Trophoblast cell (in vitro differentiated cells and primary cell): ENCODE data around the gene CLCN2.

Experiments used
- DNase-seq, 2 donors: peaks; one replicate each; pipeline ENCODE4 v3.0.0-alpha.2; 2016
- H2AFZ ChIP-seq: 2 replicates; pipeline ENCODE4 v1.6.1; 2013; ENCODE audit warnings: low read length, moderate library complexity, mild to moderate bottlenecking; ENCODE audit not compliant: insufficient read depth, poor library complexity
- H2AK5ac ChIP-seq: 2 replicates; pipeline ENCODE4 v1.6.1; 2013; ENCODE audit warnings: mild to moderate bottlenecking, low read length
- H2BK120ac ChIP-seq: 2 replicates; pipeline ENCODE4 v1.6.1; 2013; ENCODE audit warnings: low read length, mild to moderate bottlenecking, moderate library complexity; ENCODE audit not compliant: insufficient read depth, poor library complexity
- H2BK12ac ChIP-seq: 2 replicates; pipeline ENCODE4 v1.6.1; 2013; ENCODE audit warnings: mild to moderate bottlenecking, low read length, moderate library complexity
- H2BK5ac ChIP-seq: 2 replicates; pipeline ENCODE4 v1.6.1; 2013; ENCODE audit warnings: low read length, low read depth, moderate library complexity, mild to moderate bottlenecking; ENCODE audit not compliant: poor library complexity
- H3K14ac ChIP-seq: 2 replicates; pipeline ENCODE4 v1.6.1; 2013; ENCODE audit warnings: mild to moderate bottlenecking, low read length
- H3K18ac ChIP-seq: 2 replicates; pipeline ENCODE4 v1.6.1; 2013; ENCODE audit warnings: mild to moderate bottlenecking, low read length
- H3K23ac ChIP-seq: 2 replicates; pipeline ENCODE4 v1.6.1; 2013; ENCODE audit warnings: low read length
- H3K27ac ChIP-seq: 2 replicates; pipeline ENCODE4 v1.5.1; 2013; ENCODE audit warnings: low read depth, mild to moderate bottlenecking, inconsistent platforms, low read length, moderate library complexity
- H3K27me3 ChIP-seq: 2 replicates; pipeline ENCODE4 v1.6.1; 2013; ENCODE audit warnings: inconsistent platforms, mild to moderate bottlenecking, low read length, moderate library complexity; ENCODE audit not compliant: insufficient read depth
- H3K36me3 ChIP-seq, 2 experiments: 1 replicate in 1 of 2; 2 replicates in 1 of 2; pipeline ENCODE4 v1.6.1; 2013; ENCODE audit warnings: low read length in 2 of 2, mild to moderate bottlenecking in 2 of 2, moderate library complexity in 1 of 2; ENCODE audit not compliant: insufficient read depth in 2 of 2, control insufficient read depth in 1 of 2
- H3K4ac ChIP-seq: 2 replicates; pipeline ENCODE4 v1.6.1; 2013; ENCODE audit warnings: low read depth, mild to moderate bottlenecking, low read length, moderate library complexity
- H3K4me1 ChIP-seq, 2 experiments: 1 replicate in 1 of 2; 2 replicates in 1 of 2; pipeline ENCODE4 v1.6.1; 2013; ENCODE audit warnings: low read length in 2 of 2, mild to moderate bottlenecking in 2 of 2, moderate library complexity in 1 of 2; ENCODE audit not compliant: insufficient read depth in 2 of 2, control insufficient read depth in 1 of 2
- H3K4me2 ChIP-seq: 2 replicates; pipeline ENCODE4 v1.6.1; 2013; ENCODE audit warnings: inconsistent platforms, mild to moderate bottlenecking, low read length, moderate library complexity
- H3K4me3 ChIP-seq: 2 replicates; pipeline ENCODE4 v1.5.1; 2013; ENCODE audit warnings: mild to moderate bottlenecking, low read depth, low read length, inconsistent platforms
- H3K79me1 ChIP-seq: one replicate; pipeline ENCODE4 v1.6.1; 2013; ENCODE audit warnings: low read length
- H3K79me2 ChIP-seq: 2 replicates; pipeline ENCODE4 v1.6.1; 2013; ENCODE audit warnings: low read length, mild to moderate bottlenecking; ENCODE audit not compliant: control insufficient read depth, insufficient read depth, poor library complexity
- H3K9ac ChIP-seq: 2 replicates; pipeline ENCODE4 v1.6.1; 2013; ENCODE audit warnings: mild to moderate bottlenecking, low read length
- H3K9me3 ChIP-seq: 2 replicates; pipeline ENCODE4 v1.6.1; 2013; ENCODE audit warnings: low read depth, mild to moderate bottlenecking, control low read depth, inconsistent platforms, low read length; ENCODE audit not compliant: insufficient read depth
- H4K12ac ChIP-seq: 2 replicates; pipeline ENCODE4 v1.6.1; 2013; ENCODE audit warnings: low read depth, mild to moderate bottlenecking, low read length, moderate library complexity
- H4K8ac ChIP-seq: 2 replicates; pipeline ENCODE4 v1.6.1; 2013; ENCODE audit warnings: low read depth, mild to moderate bottlenecking, low read length, moderate library complexity
- H4K91ac ChIP-seq: one replicate; pipeline ENCODE4 v1.6.1; 2013; ENCODE audit warnings: low read depth, mild to moderate bottlenecking, low read length, moderate library complexity
- WGBS: extraction: QIAGEN DNeasy Blood & Tissue Kit; methylation state at CpG from one replicate; pipeline ENCODE4 v1.1.7; 2013; ENCODE audit warnings: missing lambda C conversion rate; ENCODE audit not compliant: insufficient read length, insufficient coverage; ENCODE audit errors: extremely low coverage; 5-methylcytosine and 5-hydroxymethylcytosine counted together

CLCN2 gene

GRCh38 chr3:184335291-184335660, 26.1 kb downstream of the CLCN2 start:
- Histone ChIP-seq H3K9me3 (peaks cover 5% of the 10 kb centered on the region), H3K36me3 (peaks cover 35 to 44% of the 10 kb centered on the region in 2 experiments), H3K4me3 (no peak overlapping the region), H2BK120ac (no peak overlapping the region), H3K4me1 (peaks cover 28 to 36% of the 10 kb centered on the region in 2 experiments), H2AFZ (no peak overlapping the region), H4K91ac (no peak overlapping the region), H2AK5ac (no peak overlapping the region), H4K12ac (no peak overlapping the region), H3K79me2 (peaks cover 9% of the 10 kb centered on the region), H3K9ac (no peak overlapping the region), H2BK12ac (no peak overlapping the region), H2BK5ac (peak overlapping the region; percentile 5), H3K27me3 (no peaks in the 10 kb centered on the region), H3K27ac (peak overlapping the region; percentile 60), H3K4ac (peak overlapping the region; percentile 5), H3K23ac (no peak overlapping the region), H3K4me2 (peak overlapping the region; percentile 90), H3K79me1 (peaks cover 20% of the 10 kb centered on the region), H3K18ac (no peak overlapping the region), H3K14ac (no peak overlapping the region), H4K8ac (peak overlapping the region; percentile 36)
- DNase-seq, result no peak
- WGBS, result no CpG with 5 or more reads among the region's 4 CpGs

- WGBS, result no CpG with 5 or more reads among the region's 15 CpGs
- Histone ChIP-seq H3K4me1 (peaks cover 28 to 36% of the 10 kb centered on the region in 2 experiments), H3K18ac (no peak overlapping the region), H3K79me1 (peaks cover 20% of the 10 kb centered on the region), H2BK120ac (no peak overlapping the region), H3K36me3 (peaks cover 37 to 45% of the 10 kb centered on the region in 2 experiments), H3K27ac (peak overlapping the region; percentile 49), H3K9ac (no peak overlapping the region), H3K27me3 (no peaks in the 10 kb centered on the region), H3K14ac (no peak overlapping the region), H2BK5ac (peak overlapping the region; percentile 4), H3K9me3 (peaks cover 5% of the 10 kb centered on the region), H2AK5ac (no peak overlapping the region), H4K12ac (no peak overlapping the region), H3K4ac (no peak overlapping the region), H3K23ac (no peak overlapping the region), H3K4me3 (no peak overlapping the region), H3K79me2 (peaks cover 9% of the 10 kb centered on the region), H4K91ac (no peak overlapping the region), H2AFZ (no peak overlapping the region), H4K8ac (no peak overlapping the region), H2BK12ac (no peak overlapping the region), H3K4me2 (no peak overlapping the region)
- DNase-seq, result peak; percentile 83 to 90
These were observed 26.8 kb downstream of the CLCN2 start for GRCh38 chr3:184334470-184335158.

GRCh38 chr3:184333700-184334099, 27.7 kb downstream of the CLCN2 start:
- Histone ChIP-seq H3K18ac (peak overlapping the region; percentile 26), H4K8ac (no peak overlapping the region), H3K79me1 (peaks cover 20% of the 10 kb centered on the region), H3K4me1 (peaks cover 28 to 34% of the 10 kb centered on the region in 2 experiments), H2AK5ac (no peak overlapping the region), H3K27ac (peak overlapping the region; percentile 65), H4K91ac (peak overlapping the region; percentile 1), H2AFZ (no peak overlapping the region), H3K9me3 (peaks cover 5% of the 10 kb centered on the region), H3K36me3 (peaks cover 42 to 54% of the 10 kb centered on the region in 2 experiments), H3K9ac (no peak overlapping the region), H3K23ac (no peak overlapping the region), H3K14ac (peak overlapping the region; percentile 0), H3K4me3 (peak overlapping the region; percentile 56), H3K27me3 (no peaks in the 10 kb centered on the region), H4K12ac (no peak overlapping the region), H3K4ac (no peak overlapping the region), H2BK12ac (no peak overlapping the region), H2BK5ac (peak overlapping the region; percentile 35), H2BK120ac (peak overlapping the region; percentile 0), H3K79me2 (peaks cover 9% of the 10 kb centered on the region), H3K4me2 (no peak overlapping the region)
- WGBS, result no CpG with 5 or more reads among the region's 3 CpGs
- DNase-seq, result peak in 1 of 2 donors; percentile 22

- H4K8ac ChIP-seq, result no peak overlapping the region
- peak overlapping the region; percentile 49 for H2BK5ac ChIP-seq
- no peak overlapping the region for H2BK120ac ChIP-seq
- peak overlapping the region; percentile 66 for H3K27ac ChIP-seq
- H3K4me1 ChIP-seq, result peaks cover 28 to 33% of the 10 kb centered on the region in 2 experiments
- peaks cover 5% of the 10 kb centered on the region for H3K9me3 ChIP-seq
- H3K18ac ChIP-seq, result peak overlapping the region; percentile 10
- no CpG with 5 or more reads among the region's 6 CpGs for WGBS
- H3K23ac ChIP-seq, result no peak overlapping the region
- no peak overlapping the region for H2AK5ac ChIP-seq
- H3K4me2 ChIP-seq, result no peak overlapping the region
- no peaks in the 10 kb centered on the region for H3K27me3 ChIP-seq
- H2BK12ac ChIP-seq, result no peak overlapping the region
- H3K79me1 ChIP-seq, result peaks cover 20% of the 10 kb centered on the region
- peaks cover 47 to 59% of the 10 kb centered on the region in 2 experiments for H3K36me3 ChIP-seq
- H4K91ac ChIP-seq, result peak overlapping the region; percentile 50
- H2AFZ ChIP-seq, result no peak overlapping the region
- no peak overlapping the region for H3K9ac ChIP-seq
- no peak overlapping the region for H3K14ac ChIP-seq
- H3K4ac ChIP-seq, result no peak overlapping the region
- H3K79me2 ChIP-seq, result peaks cover 9% of the 10 kb centered on the region
- DNase-seq, result peak; percentile 91 to 94
- H3K4me3 ChIP-seq, result no peak overlapping the region
- H4K12ac ChIP-seq, result no peak overlapping the region
These were observed 28.2 kb downstream of the CLCN2 start for GRCh38 chr3:184333190-184333589.
